Body of pancreas (tissue), 4 donors: Measurements from ENCODE around the gene ORC1.

Experiments used
- POLR2A ChIP-seq, 3 donors: fragments of 450-650 bp; IDR thresholded peaks; one replicate each; pipeline ENCODE4 v1.6.1; 2016; ENCODE audit warnings: antibody characterized with exemption in 3 of 3, mild to moderate bottlenecking in 2 of 3
- TF ChIP-seq, protein P1 (sequence below), 7 experiments: fragments of 450-650 bp in 4 of 7; fragments of 200-600 bp in 3 of 7; sonication (generic) in 3 of 7; IDR thresholded peaks; one replicate each; pipeline ENCODE4 v1.5.1; 2016 to 2019; ENCODE audit warnings: antibody characterized with exemption in 7 of 7

DNA sequence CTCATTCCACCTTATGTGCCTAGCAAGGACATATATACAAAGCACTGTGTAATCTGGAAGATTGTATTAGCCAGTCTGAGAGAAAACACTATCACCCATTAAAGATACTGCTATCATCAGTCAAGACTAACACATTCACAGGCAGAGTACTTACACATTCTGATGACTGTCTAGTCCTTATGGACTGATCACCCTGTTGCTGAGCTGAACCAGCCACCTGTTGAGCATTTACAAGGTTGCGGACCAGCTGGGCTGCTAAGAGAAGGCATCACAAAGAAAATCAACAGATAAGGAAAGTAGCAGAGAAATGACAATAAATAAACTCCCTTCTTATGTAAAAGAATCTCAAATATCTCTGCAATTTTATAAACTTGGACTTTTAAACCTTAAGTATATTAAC is 31.0 kb upstream of the ORC1 start:
- no peak for TF ChIP-seq POLR2A (IDR thresholded peaks at IDR 0.05)
- TF ChIP-seq, protein P1, sequence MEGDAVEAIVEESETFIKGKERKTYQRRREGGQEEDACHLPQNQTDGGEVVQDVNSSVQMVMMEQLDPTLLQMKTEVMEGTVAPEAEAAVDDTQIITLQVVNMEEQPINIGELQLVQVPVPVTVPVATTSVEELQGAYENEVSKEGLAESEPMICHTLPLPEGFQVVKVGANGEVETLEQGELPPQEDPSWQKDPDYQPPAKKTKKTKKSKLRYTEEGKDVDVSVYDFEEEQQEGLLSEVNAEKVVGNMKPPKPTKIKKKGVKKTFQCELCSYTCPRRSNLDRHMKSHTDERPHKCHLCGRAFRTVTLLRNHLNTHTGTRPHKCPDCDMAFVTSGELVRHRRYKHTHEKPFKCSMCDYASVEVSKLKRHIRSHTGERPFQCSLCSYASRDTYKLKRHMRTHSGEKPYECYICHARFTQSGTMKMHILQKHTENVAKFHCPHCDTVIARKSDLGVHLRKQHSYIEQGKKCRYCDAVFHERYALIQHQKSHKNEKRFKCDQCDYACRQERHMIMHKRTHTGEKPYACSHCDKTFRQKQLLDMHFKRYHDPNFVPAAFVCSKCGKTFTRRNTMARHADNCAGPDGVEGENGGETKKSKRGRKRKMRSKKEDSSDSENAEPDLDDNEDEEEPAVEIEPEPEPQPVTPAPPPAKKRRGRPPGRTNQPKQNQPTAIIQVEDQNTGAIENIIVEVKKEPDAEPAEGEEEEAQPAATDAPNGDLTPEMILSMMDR (IDR thresholded peaks at IDR 0.05): no peak
